Activated CD8-positive, alpha-beta memory T cell treated with anti-CD3 and anti-CD28 coated beads for 36 hours (primary cell): ENCODE data around the gene TMEM18. TPM values are rescaled to one million over a fixed set of nuclear protein-coding genes. Genes with fewer than 3 reads are reported as not detected.

Experiments
- CTCF ChIA-PET: fragments of 350-600 bp; sonication (Branson Sonifier 250); formaldehyde crosslinking; loops from one replicate; lab custom pipeline; 2021; ENCODE audit warnings: antibody characterized with exemption; lab: Charles Lee
- POLR2A ChIA-PET: fragments of 350-600 bp; sonication (Branson Sonifier 250); formaldehyde crosslinking; loops from one replicate; lab custom pipeline; 2021; ENCODE audit warnings: antibody characterized with exemption; lab: Charles Lee
- total RNA-seq, 2 experiments: library from RNA; stranded (reverse); gene quantifications; one replicate each; pipeline ENCODE4 v1.2.3, GENCODE V29; 2021

Gene TMEM18
- total RNA-seq, 2 experiments from 2014 or later = 24.2 to 26.9 TPM

- POLR2A ChIA-PET = no interaction called here
- CTCF ChIA-PET = no interaction called here
These were observed 2.2 kb downstream of the TMEM18 start for GRCh38 chr2:675051-675450.

- ChIA-PET CTCF (interaction anchor here (0.9 kb wide), 1 partner anchor 876 kb away, joined by 3 read pairs; no protein-coding TSS in a partner anchor), POLR2A (no interaction called here)
These were observed 2.8 kb downstream of the TMEM18 start for GRCh38 chr2:674321-674985.

- CTCF ChIA-PET = interaction anchor here (0.9 kb wide), 1 partner anchor 877 kb away, joined by 3 read pairs; no protein-coding TSS in a partner anchor
- POLR2A ChIA-PET = no interaction called here
These were observed 3.4 kb downstream of the TMEM18 start for GRCh38 chr2:673615-674320.

GRCh38 chr2:673016-673415, 4.2 kb downstream of the TMEM18 start:
- ChIA-PET POLR2A (no interaction called here), CTCF (no interaction called here)

- POLR2A ChIA-PET = no interaction called here
- CTCF ChIA-PET = no interaction called here
These were observed 4.7 kb downstream of the TMEM18 start for GRCh38 chr2:672606-672905.

- CTCF ChIA-PET = no interaction called here
These were observed 5.2 kb downstream of the TMEM18 start for GRCh38 chr2:671787-672605.

GRCh38 chr2:671072-671471, 6.1 kb downstream of the TMEM18 start:
- ChIA-PET CTCF (no interaction called here), POLR2A (no interaction called here)

More at GRCh38 chr2:671787-672605, 5.2 kb downstream of the TMEM18 start:
- POLR2A ChIA-PET = no interaction called here

- ChIA-PET POLR2A (no interaction called here), CTCF (no interaction called here)
These were observed 6.6 kb downstream of the TMEM18 start for GRCh38 chr2:670637-671036.

- POLR2A ChIA-PET = no interaction called here
- CTCF ChIA-PET = no interaction called here
These were observed 7.9 kb downstream of the TMEM18 start for GRCh38 chr2:669323-669722.

GRCh38 chr2:668000-668398, 9.2 kb downstream of the TMEM18 start:
- CTCF ChIA-PET = no interaction called here
- POLR2A ChIA-PET = no interaction called here

- ChIA-PET CTCF (interaction anchor here (0.8 kb wide), 1 partner anchor 9 kb away, joined by 3 read pairs; no protein-coding TSS in a partner anchor), POLR2A (interaction anchor here (0.9 kb wide), 1 partner anchor 10 kb away, joined by 6 read pairs; no protein-coding TSS in a partner anchor)
These were observed 9.7 kb downstream of the TMEM18 start for GRCh38 chr2:667332-667999.

GRCh38 chr2:666441-666840, 10.8 kb downstream of the TMEM18 start:
- ChIA-PET CTCF (interaction anchor here (0.6 to 0.8 kb wide), 2 partner anchors 8 to 398 kb away, joined by 3 read pairs; no protein-coding TSS in a partner anchor), POLR2A (interaction anchor here (0.9 kb wide), 1 partner anchor 11 kb away, joined by 6 read pairs; no protein-coding TSS in a partner anchor)

GRCh38 chr2:665340-666073, 11.7 kb downstream of the TMEM18 start:
- CTCF ChIA-PET = no interaction called here
- POLR2A ChIA-PET = no interaction called here

GRCh38 chr2:664063-664462, 13.1 kb downstream of the TMEM18 start:
- ChIA-PET POLR2A (no interaction called here), CTCF (no interaction called here)

GRCh38 chr2:663221-663620, 14.0 kb downstream of the TMEM18 start:
- POLR2A ChIA-PET = no interaction called here

GRCh38 chr2:661360-661635, 15.9 kb downstream of the TMEM18 start:
- ChIA-PET POLR2A (no interaction called here), CTCF (no interaction called here)

More at GRCh38 chr2:663221-663620, 14.0 kb downstream of the TMEM18 start:
- CTCF ChIA-PET = no interaction called here

- ChIA-PET CTCF (no interaction called here), POLR2A (no interaction called here)
These were observed 16.4 kb downstream of the TMEM18 start for GRCh38 chr2:660586-661359.

- CTCF ChIA-PET = no interaction called here
- POLR2A ChIA-PET = no interaction called here
These were observed 17.2 kb downstream of the TMEM18 start for GRCh38 chr2:660029-660428.
